GM19099 (cell line): Measurements from ENCODE around the gene SMIM35.

ENCODE experiments used
- POLR2A ChIP-seq: IDR thresholded peaks from 3 replicates; pipeline ENCODE4 v1.6.1; 2011; ENCODE audit warnings: low read depth; ENCODE audit not compliant: insufficient read length; ENCODE audit errors: extremely low read depth

Gene SMIM35

DNA sequence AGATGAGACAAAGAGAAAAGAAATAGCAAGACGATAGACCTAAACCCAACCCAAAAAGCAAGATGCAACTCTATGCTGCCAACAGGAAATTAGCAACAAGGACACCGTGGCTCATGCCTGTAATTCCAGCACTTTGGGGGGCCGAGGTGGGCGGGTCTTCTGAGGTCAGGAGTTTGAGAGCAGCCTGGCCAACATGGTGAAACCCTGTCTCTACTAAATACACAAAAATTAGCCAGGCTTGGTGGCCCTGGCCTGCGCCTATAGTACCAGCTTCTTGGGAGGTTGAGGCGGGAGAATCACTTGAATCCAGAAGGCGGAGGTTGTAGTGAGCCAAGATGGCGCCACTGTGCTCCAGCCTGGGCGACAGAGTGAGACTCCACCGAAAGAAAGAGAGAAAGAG, 124.9 kb downstream of the SMIM35 start:
- TF ChIP-seq POLR2A = no peak

DNA sequence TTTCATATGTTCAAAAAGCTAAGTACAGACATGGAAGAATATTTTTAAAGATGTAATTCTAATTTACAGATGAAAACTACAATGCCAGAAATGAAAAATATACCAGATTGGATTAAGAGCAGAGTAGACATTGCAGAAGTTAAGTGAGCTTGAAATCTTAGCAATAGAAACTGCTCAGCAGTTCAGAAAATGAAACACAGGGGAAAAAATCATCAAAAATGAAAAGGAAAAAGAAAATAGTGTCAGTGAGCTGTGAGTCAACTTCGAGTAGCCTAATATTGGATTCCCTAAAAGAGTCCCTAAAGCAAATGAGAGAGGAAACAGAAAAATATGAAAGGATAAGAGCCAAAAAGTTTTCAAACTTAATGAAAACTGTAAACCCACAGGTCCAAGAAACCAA, 126.4 kb downstream of the SMIM35 start:
- TF ChIP-seq POLR2A = no peak

DNA sequence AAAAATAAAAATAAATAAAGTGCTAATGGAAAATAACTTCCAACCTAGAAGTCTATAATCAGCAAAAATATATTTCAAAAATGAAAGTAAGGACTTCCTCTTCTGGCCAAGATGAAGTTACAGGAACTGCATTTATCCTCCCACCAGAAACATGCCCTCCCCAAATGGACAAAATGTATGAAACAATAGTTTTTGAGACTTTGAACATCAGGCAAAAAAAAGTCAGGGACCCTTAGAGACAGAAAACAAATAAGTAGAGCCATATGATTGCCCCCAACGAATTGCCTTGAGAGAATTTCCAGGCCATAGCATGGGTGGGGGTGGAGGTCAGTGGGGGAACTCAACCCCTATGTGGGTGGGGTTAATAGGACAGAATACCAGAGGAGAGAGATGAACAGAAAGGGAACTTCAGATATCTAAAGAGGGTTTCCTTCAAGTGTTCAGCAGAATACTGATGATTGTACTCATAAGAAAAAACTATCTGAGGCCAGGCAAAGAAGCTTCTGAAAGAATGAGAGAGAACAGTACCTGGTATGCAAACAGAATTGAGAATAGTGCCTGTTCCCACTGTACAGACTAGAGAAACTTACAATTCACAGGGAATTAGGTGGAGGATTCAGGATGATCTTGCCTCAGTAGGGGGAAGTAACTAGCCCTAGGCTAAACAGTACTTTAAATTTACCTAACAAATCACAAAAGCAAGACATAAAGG, 127.2 kb downstream of the SMIM35 start:
- TF ChIP-seq POLR2A = no peak

DNA sequence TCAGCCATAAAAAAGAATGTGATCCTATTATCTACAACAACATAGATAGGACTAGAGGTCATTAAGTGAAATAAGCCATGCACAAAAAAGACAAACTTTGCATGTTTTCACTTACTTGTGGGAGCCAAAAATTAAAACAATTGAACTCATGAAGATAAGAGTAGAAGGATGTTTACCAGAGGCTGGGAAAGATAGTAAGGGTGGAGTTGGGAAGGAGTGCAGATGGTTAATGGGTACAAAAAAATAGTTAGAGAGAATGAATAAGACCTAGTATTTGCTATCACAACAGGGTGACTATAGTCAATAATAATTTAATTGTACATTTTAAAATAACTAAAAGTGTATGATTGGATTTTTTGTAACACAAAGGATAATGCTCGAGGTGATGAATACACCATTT, 127.8 kb downstream of the SMIM35 start:
- TF ChIP-seq POLR2A = no peak
